Right lobe of liver (tissue), 6 donors: Measurements from ENCODE around the gene PDCD5. TPM values are rescaled to one million over a fixed set of nuclear protein-coding genes. Genes with fewer than 3 reads are reported as not detected.
"Not testable (repeated sequence)": the region's sequence is repeated elsewhere in the genome, so short reads cannot be mapped to it uniquely, and the experiment has no call there.

Source experiments
- ATAC-seq, 4 donors: fragments of 200-7000 bp; cut with Tn5 transposase; one replicate each; pipeline ENCODE4 v1.9.1; 2020; ENCODE audit warnings: mild to moderate bottlenecking in 4 of 4, moderate library complexity in 4 of 4
- DNase-seq, 3 donors: peaks; one replicate each; pipeline ENCODE4 v3.0.0-alpha.2; 2020
- H3K27ac ChIP-seq, 3 donors: fragments of 200-600 bp; one replicate each; pipeline ENCODE4 v1.8.0; 2022
- H3K27me3 ChIP-seq, 2 donors: fragments of 200-600 bp; one replicate each; pipeline ENCODE4 v1.8.0; 2022
- H3K36me3 ChIP-seq, 4 donors: fragments of 200-600 bp; sonication (generic) in 1 of 4; one replicate each; pipeline versions ENCODE4 v1.5.1 to v1.8.0; 2017 to 2022; ENCODE audit warnings: control low read depth in 1 of 4
- H3K4me1 ChIP-seq, 4 donors: fragments of 200-600 bp; sonication (generic) in 1 of 4; one replicate each; pipeline versions ENCODE4 v1.5.1 to v1.8.0; 2017 to 2022; ENCODE audit warnings: control low read depth in 1 of 4
- H3K4me3 ChIP-seq, 3 donors: fragments of 200-600 bp; one replicate each; pipeline ENCODE4 v1.8.0; 2022
- H3K9me3 ChIP-seq, 4 donors: fragments of 200-600 bp; sonication (generic) in 1 of 4; one replicate each; pipeline versions ENCODE4 v1.5.1 to v1.8.0; 2017 to 2022; ENCODE audit warnings: control low read depth in 1 of 4
- CTCF ChIP-seq, 4 donors: fragments of 200-600 bp in 3 of 4; fragments of 450-650 bp in 1 of 4; IDR thresholded peaks; one replicate each; pipeline versions ENCODE4 v1.5.1 to v1.8.0; 2016 to 2022; ENCODE audit warnings: antibody characterized with exemption in 4 of 4, mild to moderate bottlenecking in 2 of 4
- POLR2A ChIP-seq: fragments of 450-650 bp; IDR thresholded peaks from one replicate; pipeline ENCODE4 v1.6.1; 2017; ENCODE audit warnings: antibody characterized with exemption, mild to moderate bottlenecking
- WGBS: methylation state at CpG from one replicate; pipeline ENCODE4 v1.1.6; 2018; ENCODE audit warnings: low coverage, low lambda C conversion rate; ENCODE audit not compliant: insufficient coverage; ENCODE audit errors: missing lambda C conversion rate; 5-methylcytosine and 5-hydroxymethylcytosine counted together
- intact Hi-C, 2 donors: fragments of 100-400 bp; cut with DNase I; formaldehyde crosslinking; loops; one replicate each; pipeline versions ENCODE4 v1.11.2 to v1.14.1; 2022
- total RNA-seq, 6 experiments: library from RNA; depleted of rRNA in 2 of 6; stranded (reverse); fragments of >200 nt in 2 of 6; fragmentation: NEBNext Ultra II Directional in 3 of 6; extraction: Animal tissue kit (Norgen Biotek cat#: 25700) in 3 of 6; gene quantifications; one replicate each; pipeline versions ENCODE4 v1.1.0 to v1.2.4, GENCODE V29; 2016 to 2023
- donor health status: DM: no; HTN: yes; CAD: no.
- donor health status: DM: no; HTN: no; CAD: no.
- donor health status: DM: no; HTN: no; CAD: no.
- donor health status: DM: no; HTN: yes; CAD: no.
- donor health status: DM: no; HTN: yes; CAD: no.

PDCD5 gene
- total RNA-seq, 6 experiments from 2014 or later: 25.2 to 82.8 (median 42.8) TPM

GRCh38 chr19:32540621-32541020, 40.4 kb upstream of the PDCD5 start:
- Histone ChIP-seq H3K27ac (no peak overlapping the region), H3K27me3 (no peaks in the 10 kb centered on the region), H3K9me3 (no peaks in the 10 kb centered on the region), H3K4me3 (no peak overlapping the region), H3K36me3 (no peaks in the 10 kb centered on the region), H3K4me1 (peaks cover 0 to 5% (median 0%) of the 10 kb centered on the region in 4 donors)
- WGBS: 46% methylated on average over 3 of the region's 3 CpGs
- no peak for DNase-seq
- no peak for TF ChIP-seq POLR2A
- no peak for TF ChIP-seq CTCF (IDR thresholded peaks at IDR 0.05)
- ATAC-seq: no peak
- intact Hi-C loops: no loop called here

GRCh38 chr19:32541376-32541775, 39.6 kb upstream of the PDCD5 start:
- H3K27me3 ChIP-seq, H3K4me1 ChIP-seq, DNase-seq, H3K27ac ChIP-seq, ATAC-seq, H3K36me3 ChIP-seq, H3K9me3 ChIP-seq, intact Hi-C loops, H3K4me3 ChIP-seq: not testable (repeated sequence)
- no CpG with 5 or more reads among the region's 5 CpGs for WGBS

- H3K4me3 ChIP-seq: no peak overlapping the region
- DNase-seq: no peak
- no peaks in the 10 kb centered on the region for H3K36me3 ChIP-seq
- WGBS: 76% methylated on average over 7 of the region's 8 CpGs
- no peak for TF ChIP-seq CTCF (IDR thresholded peaks at IDR 0.05)
- no peak for TF ChIP-seq POLR2A
- no peaks in the 10 kb centered on the region for H3K27me3 ChIP-seq
- no peak for ATAC-seq
- intact Hi-C loops: no loop called here
- peaks cover 0 to 5% (median 0%) of the 10 kb centered on the region in 4 donors for H3K4me1 ChIP-seq
- no peak overlapping the region for H3K27ac ChIP-seq
- H3K9me3 ChIP-seq: no peaks in the 10 kb centered on the region
Measured at GRCh38 chr19:32542477-32543108, 38.4 kb upstream of the PDCD5 start.

GRCh38 chr19:32543115-32543900, 37.7 kb upstream of the PDCD5 start:
- H3K9me3 ChIP-seq: no peaks in the 10 kb centered on the region
- no peak overlapping the region for H3K4me3 ChIP-seq
- no peak overlapping the region for H3K27ac ChIP-seq
- WGBS: 80% methylated on average over 11 of the region's 11 CpGs
- no peak for TF ChIP-seq CTCF (IDR thresholded peaks at IDR 0.05)
- TF ChIP-seq POLR2A: no peak
- DNase-seq (no peak), ATAC-seq (no peak)
- H3K36me3 ChIP-seq: no peaks in the 10 kb centered on the region
- H3K27me3 ChIP-seq: no peaks in the 10 kb centered on the region
- intact Hi-C loops: no loop called here
- H3K4me1 ChIP-seq: peaks cover 0 to 5% (median 0%) of the 10 kb centered on the region in 4 donors

GRCh38 chr19:32544917-32545316, 36.1 kb upstream of the PDCD5 start:
- no peak for TF ChIP-seq CTCF (IDR thresholded peaks at IDR 0.05)
- TF ChIP-seq POLR2A: no peak
- no peak for DNase-seq

More at GRCh38 chr19:32544917-32545316, 36.1 kb upstream of the PDCD5 start:
- WGBS: 96% methylated on average over 5 of the region's 7 CpGs
- intact Hi-C loops: no loop called here
- H3K36me3 ChIP-seq: no peaks in the 10 kb centered on the region
- H3K9me3 ChIP-seq: no peaks in the 10 kb centered on the region
- no peak for ATAC-seq
- H3K27me3 ChIP-seq: no peaks in the 10 kb centered on the region
- peaks cover 0 to 2% (median 0%) of the 10 kb centered on the region in 4 donors for H3K4me1 ChIP-seq
- no peak overlapping the region for H3K27ac ChIP-seq
- H3K4me3 ChIP-seq: no peak overlapping the region
